K562 (cell line): ENCODE measurements around the gene DLX2. TPM values are rescaled to one million over a fixed set of nuclear protein-coding genes. Genes with fewer than 3 reads are reported as not detected.

Experiments
- ARID3A ChIP-seq: IDR thresholded peaks from 2 replicates; pipeline ENCODE4 v1.6.1; 2012; ENCODE audit warnings: low read depth, low read length, improper control_type of control experiment, borderline replicate concordance
- ARID4B ChIP-seq: sonication (generic); formaldehyde crosslinking; IDR thresholded peaks from 2 replicates; pipeline ENCODE4 v1.8.0; 2022; ENCODE audit warnings: mild to moderate bottlenecking, missing genetic modification reagents
- CC2D1A ChIP-seq: fragments of 450-650 bp; IDR thresholded peaks from 2 replicates; pipeline ENCODE4 v1.6.1; 2017; ENCODE audit warnings: mild to moderate bottlenecking
- ELK3 ChIP-seq: fragments of 450-650 bp; formaldehyde crosslinking; IDR thresholded peaks from 2 replicates; pipeline ENCODE4 v1.4.0; 2020; ENCODE audit warnings: mild to moderate bottlenecking
- LARP7 ChIP-seq: fragments of 450-650 bp; IDR thresholded peaks from 2 replicates; pipeline ENCODE4 v1.6.1; 2016
- MCM2 ChIP-seq: fragments of 450-650 bp; IDR thresholded peaks from 2 replicates; pipeline ENCODE4 v1.6.1; 2017; ENCODE audit warnings: low read depth, mild to moderate bottlenecking
- MTA1 ChIP-seq: fragments of 450-650 bp; IDR thresholded peaks from 2 replicates; pipeline ENCODE4 v1.6.1; 2017; ENCODE audit warnings: borderline replicate concordance
- NR2C2 ChIP-seq, 2 experiments: fragments of 200-800 bp in 1 of 2; sonication (Bioruptor generic) in 1 of 2; sonication (generic) in 1 of 2; formaldehyde crosslinking in 1 of 2; IDR thresholded peaks; 2 replicates each; pipeline versions ENCODE4 v1.6.1 to v1.8.0; 2016 to 2022; ENCODE audit warnings: mild to moderate bottlenecking in 1 of 2, missing compliant biosample characterization in 1 of 2, missing genetic modification characterization in 1 of 2, missing genetic modification reagents in 1 of 2
- SNAPC5 ChIP-seq: fragments of 250-450 bp; sonication (Bioruptor Pico); IDR thresholded peaks from 2 replicates; pipeline ENCODE4 v1.8.0; 2021; ENCODE audit warnings: moderate library complexity, mild to moderate bottlenecking, inconsistent platforms
- ZNF146 ChIP-seq: IDR thresholded peaks from one replicate; pipeline ENCODE4 v1.6.1; 2018; ENCODE audit warnings: missing compliant biosample characterization; ENCODE audit not compliant: unreplicated experiment
- ZNF165 ChIP-seq: fragments of 250-450 bp; sonication (Bioruptor Pico); IDR thresholded peaks from 2 replicates; pipeline ENCODE4 v1.4.0; 2020; ENCODE audit warnings: borderline replicate concordance
- ZNF395 ChIP-seq: fragments of 200-800 bp; sonication (Bioruptor generic); IDR thresholded peaks from 2 replicates; pipeline ENCODE4 v1.6.1; 2017; ENCODE audit warnings: missing genetic modification characterization, missing compliant biosample characterization
- ZNF75A ChIP-seq: fragments of 450-650 bp; formaldehyde crosslinking; IDR thresholded peaks from 2 replicates; pipeline ENCODE4 v1.4.0; 2020; ENCODE audit warnings: mild to moderate bottlenecking
- polyA plus RNA-seq, 8 experiments: library from polyadenylated mRNA; depleted of rRNA in 4 of 8; stranded (reverse) in 5 of 8; unstranded in 3 of 8; fragments of >200 nt; fragmentation: Nextera tagmentation in 2 of 8; fragmentation: Illumina TruSeq in 1 of 8; extraction: Ambion mirVana in 2 of 8; extraction: Trizol in 1 of 8; gene quantifications; 2 replicates each; pipeline versions ENCODE4 v1.2.1 to v1.2.3, GENCODE V29; 2011 to 2014; ENCODE audit warnings: inconsistent platforms in 1 of 8, missing spikeins in 1 of 8
- total RNA-seq, 7 experiments: library from RNA; depleted of rRNA in 6 of 7; stranded (reverse); fragments of >200 nt in 6 of 7; fragmentation: Illumina TruSeq in 2 of 7; extraction: Trizol in 2 of 7; gene quantifications; 2 replicates each; pipeline versions ENCODE4 v1.2.1 to v1.2.3, GENCODE V29; 2011 to 2021; ENCODE audit warnings: low replicate concordance in 1 of 7

DLX2 gene
- total and polyA plus RNA-seq, 9 of the 15 experiments (the other 6 are each of a cell fraction or from before 2014, with no cell fraction given), result 0.14 to 4.3 (median 0.86) TPM

- TF ChIP-seq NR2C2 (CRISPR knock-in tag; IDR thresholded peaks at IDR 0.05) (no peak; the same call in none of the 2 replicates), NR2C2 (tag; IDR thresholded peaks at IDR 0.05) (peak; percentile 42; the same call in 1 of the 2 replicates), SNAPC5 (CRISPR knock-in tag) (no peak), ARID3A (no peak), ZNF146 (CRISPR knock-in tag) (no peak), ZNF395 (0 out of 2 replicates have a peak, but pooled peaks have one; percentile 29), MCM2 (no peak), ZNF165 (CRISPR knock-in tag) (no peak), ZNF75A (CRISPR knock-in tag) (no peak), CC2D1A (peak; percentile 75), LARP7 (peak; percentile 92; the same call in 1 of the 2 replicates), MTA1 (peak; percentile 65; the same call in 1 of the 2 replicates), ELK3 (CRISPR knock-in tag) (no peak), ARID4B (peak; percentile 28)
Measured at GRCh38 chr2:172084645-172085459, 17.8 kb downstream of the DLX2 start (continued).
